Activated CD4-positive, alpha-beta T cell treated with anti-CD3 and anti-CD28 coated beads for 36 hours (primary cell): ENCODE data around the gene GALNT10. TPM values are rescaled to one million over a fixed set of nuclear protein-coding genes. Genes with fewer than 3 reads are reported as not detected.
A peak's percentile ranks its signal among the peaks of the same experiment; 100 is the strongest.

ENCODE experiments used
- ATAC-seq: fragments of 200-7000 bp; cut with Tn5 transposase; one replicate; pipeline ENCODE4 v1.10.0; 2021; ENCODE audit warnings: mild to moderate bottlenecking, moderate library complexity
- CTCF ChIA-PET: fragments of 350-600 bp; sonication (Branson Sonifier 250); formaldehyde crosslinking; loops from one replicate; lab custom pipeline; 2021; ENCODE audit warnings: antibody characterized with exemption; lab: Charles Lee
- POLR2A ChIA-PET: fragments of 350-600 bp; sonication (Branson Sonifier 250); formaldehyde crosslinking; loops from one replicate; lab custom pipeline; 2021; ENCODE audit warnings: antibody characterized with exemption, inconsistent platforms; lab: Charles Lee
- DNase-seq: peaks from one replicate; pipeline ENCODE4 v3.0.0-alpha.2; 2020
- H3K27ac Mint-ChIP-seq: one replicate; pipeline ENCODE4 v1.8.0; 2021; ENCODE audit warnings: mixed read lengths
- H3K27me3 Mint-ChIP-seq: one replicate; pipeline ENCODE4 v1.8.0; 2021; ENCODE audit warnings: mixed read lengths
- H3K36me3 Mint-ChIP-seq: one replicate; pipeline ENCODE4 v1.8.0; 2021; ENCODE audit warnings: low read depth, mixed read lengths
- H3K4me1 Mint-ChIP-seq: one replicate; pipeline ENCODE4 v1.8.0; 2021; ENCODE audit warnings: mixed read lengths
- H3K4me3 Mint-ChIP-seq: one replicate; pipeline ENCODE4 v1.8.0; 2021; ENCODE audit warnings: mild to moderate bottlenecking, moderate library complexity, mixed read lengths
- H3K9me3 Mint-ChIP-seq: one replicate; pipeline ENCODE4 v1.8.0; 2021; ENCODE audit warnings: low read depth, mixed read lengths
- intact Hi-C, 2 experiments: fragments of 100-400 bp; cut with DNase I in 1 of 2; cut with micrococcal nuclease in 1 of 2; formaldehyde crosslinking; loops; one replicate each; pipeline versions ENCODE4 v1.14.2 to v1.15.1; 2022 to 2024; cut with DNase I, micrococcal nuclease
- total RNA-seq, 2 experiments: library from RNA; stranded (reverse); gene quantifications; one replicate each; pipeline ENCODE4 v1.2.3, GENCODE V29; 2021

The GALNT10 gene
- total RNA-seq, 2 experiments from 2014 or later: 29.9 to 49.1 TPM

DNA sequence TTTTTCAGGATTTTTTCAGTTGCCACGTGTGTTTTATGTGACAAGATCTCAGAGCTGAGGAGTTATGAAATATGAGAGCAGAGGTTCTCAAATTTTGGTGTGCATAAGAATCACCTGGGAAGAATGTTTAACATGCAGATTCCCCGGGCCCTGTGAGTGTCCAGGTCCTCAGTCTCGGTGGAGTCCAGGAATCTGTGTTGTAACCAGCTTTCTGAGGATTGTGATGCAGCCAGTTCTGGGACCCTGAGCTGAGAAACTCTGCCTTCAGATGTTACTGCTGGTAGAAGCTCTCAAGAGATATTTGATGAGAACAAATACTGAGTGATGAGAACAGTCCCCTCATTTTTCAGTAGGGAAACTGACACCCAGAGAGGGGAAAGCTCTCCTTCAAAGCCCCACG, 152.4 kb downstream of the GALNT10 start:
- no peak for ATAC-seq
- Mint-ChIP-seq H3K4me1 (peaks cover 3% of the 10 kb centered on the region), H3K4me3 (no peak overlapping the region), H3K36me3 (peaks cover 2% of the 10 kb centered on the region), H3K9me3 (no peaks in the 10 kb centered on the region), H3K27me3 (no peaks in the 10 kb centered on the region), H3K27ac (no peak overlapping the region)
- no peak for DNase-seq
- intact Hi-C loops: no loop called here
- ChIA-PET CTCF (interaction anchor here (0.7 kb wide), 1 partner anchor 452 kb away, joined by 3 read pairs; no protein-coding TSS in a partner anchor), POLR2A (no interaction called here)

DNA sequence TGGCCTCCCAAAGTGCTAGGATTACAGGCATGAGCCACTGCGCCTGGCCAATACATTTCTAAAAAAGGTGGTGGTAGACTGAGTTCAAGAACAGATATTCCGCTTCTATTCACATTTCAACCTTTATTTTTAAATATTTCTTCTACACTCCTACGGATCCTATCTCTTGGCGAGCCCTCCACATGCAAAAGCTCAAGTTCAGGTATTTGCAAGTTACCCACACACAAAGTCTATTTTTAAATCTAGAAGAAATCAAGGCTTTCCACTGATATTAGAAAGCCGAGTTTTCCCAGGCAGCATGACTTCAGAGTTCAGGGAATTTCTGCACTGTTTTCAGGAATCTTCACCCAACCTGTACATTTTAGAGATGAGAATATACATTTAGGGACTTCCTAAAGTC, 153.9 kb downstream of the GALNT10 start:
- Mint-ChIP-seq H3K27ac (no peak overlapping the region), H3K4me1 (peaks cover 3% of the 10 kb centered on the region), H3K36me3 (no peaks in the 10 kb centered on the region), H3K4me3 (no peak overlapping the region), H3K9me3 (no peaks in the 10 kb centered on the region), H3K27me3 (no peaks in the 10 kb centered on the region)
- ChIA-PET POLR2A (no interaction called here), CTCF (no interaction called here)
- no peak for ATAC-seq
- DNase-seq: no peak
- intact Hi-C loops: no loop called here

DNA sequence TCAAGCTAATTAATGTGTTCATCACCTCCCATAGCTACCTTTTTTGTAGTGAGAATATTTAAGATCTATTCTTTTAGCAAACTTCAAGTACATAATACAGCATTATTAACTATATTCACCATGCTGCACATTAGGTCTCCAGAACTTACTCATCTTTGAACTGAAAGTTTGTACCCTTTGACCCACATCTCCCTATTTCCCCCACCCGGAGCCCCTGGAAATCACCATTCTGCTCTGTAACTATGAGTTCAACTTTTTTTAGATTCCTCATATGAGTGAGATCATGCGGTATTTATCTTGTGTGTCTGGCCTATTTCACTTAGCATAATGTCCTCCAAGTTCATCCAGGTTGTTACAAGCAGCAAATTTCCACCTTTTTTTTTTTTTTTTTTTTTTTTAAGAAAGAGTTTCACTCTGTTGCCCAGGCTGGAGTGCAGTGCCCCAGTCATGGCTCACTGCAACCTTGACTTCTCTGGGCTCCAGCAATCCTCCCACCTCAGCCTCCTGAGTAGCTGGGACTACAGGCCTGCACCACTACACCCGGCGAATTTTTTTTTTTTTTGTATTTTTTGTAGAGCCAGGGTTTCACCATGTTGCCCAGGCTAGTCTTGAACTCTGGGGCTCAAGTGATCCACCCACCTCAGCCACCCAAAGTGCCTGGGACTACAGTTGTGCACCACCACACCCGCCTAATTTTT, 154.9 kb downstream of the GALNT10 start:
- CTCF ChIA-PET: no interaction called here
- peaks cover 3% of the 10 kb centered on the region for H3K4me1 Mint-ChIP-seq
- no peaks in the 10 kb centered on the region for H3K36me3 Mint-ChIP-seq
- H3K9me3 Mint-ChIP-seq: no peaks in the 10 kb centered on the region
- POLR2A ChIA-PET: no interaction called here
- H3K27me3 Mint-ChIP-seq: no peaks in the 10 kb centered on the region
- peak; percentile 30 for ATAC-seq
- DNase-seq: no peak
- intact Hi-C loops: no loop called here
- peak overlapping the region; percentile 13 for H3K27ac Mint-ChIP-seq
- no peak overlapping the region for H3K4me3 Mint-ChIP-seq

DNA sequence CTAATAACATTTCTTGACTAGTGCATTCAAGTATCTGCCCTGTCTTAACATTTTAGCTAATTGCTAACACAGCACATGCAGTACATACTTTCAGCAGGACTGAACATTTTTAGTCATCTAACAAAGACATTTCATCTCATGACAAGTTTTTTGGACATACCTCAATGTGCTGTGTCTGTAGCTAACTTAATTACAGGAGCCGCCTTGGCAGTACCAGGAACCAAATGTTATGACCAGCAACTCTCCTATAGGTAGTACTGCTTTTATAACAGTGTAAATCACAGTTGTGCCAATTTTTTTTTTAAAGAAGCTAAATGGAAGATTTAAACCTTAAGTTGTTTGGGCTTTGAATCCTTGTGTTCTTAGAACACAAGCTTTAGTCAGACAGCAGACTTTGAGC, 155.9 kb downstream of the GALNT10 start:
- H3K9me3 Mint-ChIP-seq: no peaks in the 10 kb centered on the region
- no peak overlapping the region for H3K4me3 Mint-ChIP-seq
- H3K27me3 Mint-ChIP-seq: no peaks in the 10 kb centered on the region
- H3K27ac Mint-ChIP-seq: no peak overlapping the region
- no peaks in the 10 kb centered on the region for H3K36me3 Mint-ChIP-seq
- no peak for DNase-seq
- ATAC-seq: no peak
- CTCF ChIA-PET: no interaction called here
- H3K4me1 Mint-ChIP-seq: peaks cover 4% of the 10 kb centered on the region
- intact Hi-C loops: no loop called here
- POLR2A ChIA-PET: no interaction called here

DNA sequence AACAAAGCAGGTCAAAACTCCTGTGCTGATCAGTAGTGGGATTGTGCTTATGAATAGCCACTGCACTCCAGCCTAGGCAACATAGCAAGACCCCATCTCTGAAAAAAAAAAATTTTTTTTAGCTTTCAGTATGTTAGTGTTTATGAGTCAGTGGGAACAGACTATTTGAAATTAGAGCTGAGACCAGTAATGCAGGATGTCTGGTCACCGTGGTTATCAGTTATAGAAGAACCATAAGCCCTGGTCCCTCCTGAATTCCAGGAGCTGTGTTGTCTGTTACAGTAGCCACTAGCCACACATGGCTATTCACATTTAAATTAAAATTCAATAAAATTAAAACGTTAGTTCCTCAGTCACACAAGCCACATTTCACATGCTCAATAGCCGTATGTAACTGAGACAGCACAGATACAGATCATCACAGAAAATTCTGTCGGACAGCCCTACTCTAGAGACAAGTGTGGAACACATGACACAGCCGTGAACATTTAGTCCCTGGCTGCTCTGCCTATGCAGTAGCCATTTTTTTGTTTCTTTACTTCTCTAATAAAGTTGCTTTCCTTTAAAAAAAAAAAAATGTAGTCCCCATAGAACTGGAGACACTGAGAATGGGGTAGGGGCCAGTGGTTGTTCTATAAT, 159.2 kb downstream of the GALNT10 start:
- Mint-ChIP-seq H3K36me3 (peaks cover 2% of the 10 kb centered on the region), H3K4me1 (peaks cover 8% of the 10 kb centered on the region), H3K4me3 (no peak overlapping the region), H3K27me3 (no peaks in the 10 kb centered on the region), H3K27ac (no peak overlapping the region), H3K9me3 (no peaks in the 10 kb centered on the region)
- ATAC-seq: no peak
- intact Hi-C loops: no loop called here
- no peak for DNase-seq
- POLR2A ChIA-PET: no interaction called here
- CTCF ChIA-PET: no interaction called here

DNA sequence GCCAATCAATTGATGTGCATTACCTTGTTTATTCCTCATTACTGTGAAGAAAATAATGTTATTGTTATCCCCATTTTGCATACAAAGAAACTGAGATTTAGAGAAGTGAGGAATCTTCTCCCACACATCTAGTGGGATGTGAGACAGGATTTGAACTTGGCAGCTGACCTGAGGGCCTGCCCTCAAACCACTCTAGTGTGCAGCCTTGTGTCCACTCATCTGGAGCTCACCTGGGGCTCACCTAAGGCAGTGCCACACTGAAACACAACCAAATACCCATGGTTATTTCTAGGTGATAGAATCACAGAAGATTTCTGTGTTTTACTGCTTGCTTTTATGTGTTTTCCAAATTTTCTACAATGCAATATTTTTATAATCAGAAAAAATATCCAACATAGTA, 160.6 kb downstream of the GALNT10 start:
- H3K4me1 Mint-ChIP-seq: peaks cover 8% of the 10 kb centered on the region
- no peaks in the 10 kb centered on the region for H3K27me3 Mint-ChIP-seq
- H3K9me3 Mint-ChIP-seq: no peaks in the 10 kb centered on the region
- ChIA-PET POLR2A (no interaction called here), CTCF (interaction anchor here (0.6 kb wide), 1 partner anchor 83 kb away, joined by 3 read pairs; no protein-coding TSS in a partner anchor)
- no peak overlapping the region for H3K4me3 Mint-ChIP-seq
- H3K36me3 Mint-ChIP-seq: peaks cover 2% of the 10 kb centered on the region
- no peak overlapping the region for H3K27ac Mint-ChIP-seq
- ATAC-seq (no peak), DNase-seq (no peak)
- intact Hi-C loops: no loop called here

DNA sequence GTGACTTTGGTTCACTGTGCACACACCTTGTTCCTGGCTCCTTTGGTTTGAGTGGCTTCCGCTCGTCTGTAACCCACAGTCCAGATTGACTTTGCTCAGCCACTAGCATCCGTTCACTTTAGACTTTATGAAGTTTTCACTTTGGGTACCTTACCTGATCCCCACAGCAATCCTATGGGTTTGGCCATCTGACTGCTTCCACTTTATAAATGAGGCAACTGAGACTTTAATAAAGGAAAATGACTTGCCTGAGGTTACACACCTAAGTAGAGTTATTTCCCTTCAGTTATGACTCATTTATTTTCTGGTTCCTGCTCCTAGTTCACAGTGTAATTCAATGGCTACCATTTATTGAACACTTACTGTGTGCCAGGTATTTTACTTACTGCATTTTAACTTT, 161.0 kb downstream of the GALNT10 start:
- intact Hi-C loops: no loop called here
- Mint-ChIP-seq H3K27me3 (no peaks in the 10 kb centered on the region), H3K4me1 (peaks cover 8% of the 10 kb centered on the region), H3K36me3 (peaks cover 2% of the 10 kb centered on the region), H3K9me3 (no peaks in the 10 kb centered on the region), H3K4me3 (no peak overlapping the region), H3K27ac (no peak overlapping the region)
- ChIA-PET CTCF (interaction anchor here (0.6 kb wide), 1 partner anchor 84 kb away, joined by 3 read pairs; no protein-coding TSS in a partner anchor), POLR2A (no interaction called here)
- peak; percentile 60 for ATAC-seq
- DNase-seq: no peak

DNA sequence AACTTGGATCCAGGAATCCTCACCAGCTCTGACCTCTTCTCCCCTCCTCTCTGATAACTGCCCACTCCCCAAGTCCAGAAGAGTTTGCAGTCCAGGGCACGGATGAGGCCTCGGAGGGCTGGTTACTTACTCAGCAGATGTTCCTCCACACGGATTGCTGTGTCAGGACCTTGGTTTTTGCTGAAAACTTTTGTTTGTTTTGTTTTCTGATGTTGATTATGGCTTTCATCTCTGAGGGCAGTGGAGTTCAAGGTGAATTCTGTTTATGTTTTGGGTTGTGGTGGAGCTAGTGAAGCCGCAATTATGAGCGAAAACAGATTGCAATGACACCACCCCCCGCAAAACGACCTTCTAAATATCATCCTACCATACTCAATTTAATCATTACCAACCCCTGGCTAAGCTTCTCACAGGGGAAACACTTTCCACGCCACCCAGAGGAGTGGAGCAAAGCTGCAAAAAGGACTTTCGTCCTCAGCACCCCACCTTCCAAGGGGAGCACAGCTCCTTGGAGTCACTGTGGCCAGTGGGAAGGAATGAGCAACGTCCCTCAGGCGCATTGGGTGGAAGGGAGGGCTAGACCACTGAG, 162.5 kb downstream of the GALNT10 start:
- H3K36me3 Mint-ChIP-seq: peaks cover 2% of the 10 kb centered on the region
- no peak for DNase-seq
- intact Hi-C loops: no loop called here
- no peaks in the 10 kb centered on the region for H3K27me3 Mint-ChIP-seq
- H3K4me3 Mint-ChIP-seq: no peak overlapping the region
- no peaks in the 10 kb centered on the region for H3K9me3 Mint-ChIP-seq
- CTCF ChIA-PET: interaction anchor here (0.8 kb wide), 1 partner anchor 281 kb away, joined by 3 read pairs; no protein-coding TSS in a partner anchor
- H3K27ac Mint-ChIP-seq: no peak overlapping the region
- H3K4me1 Mint-ChIP-seq: peaks cover 8% of the 10 kb centered on the region
- POLR2A ChIA-PET: no interaction called here
- ATAC-seq: no peak

DNA sequence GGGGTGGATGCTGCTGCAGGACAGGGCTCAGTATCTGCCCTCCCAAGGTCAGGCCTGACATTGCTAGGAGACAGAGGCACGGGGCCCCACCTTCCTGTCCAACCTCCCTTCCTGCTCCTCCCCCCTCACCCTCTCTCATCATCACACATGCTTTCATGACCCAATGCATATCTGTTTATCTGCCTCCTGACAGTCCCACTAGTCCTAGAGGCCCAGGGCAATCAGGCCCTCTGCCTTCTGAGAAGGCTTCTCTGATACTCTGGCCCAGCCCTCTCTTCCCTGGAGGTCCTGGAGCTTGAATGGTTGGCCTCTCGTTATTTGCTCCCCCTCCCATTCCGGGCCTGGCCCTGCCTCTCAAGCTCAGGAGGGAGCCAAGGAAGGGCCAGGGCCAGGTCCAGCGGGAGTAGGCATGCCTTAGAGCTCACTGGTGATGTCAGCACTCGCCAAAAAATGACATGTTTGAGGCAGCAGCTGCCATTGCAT, 164.6 kb downstream of the GALNT10 start:
- ATAC-seq: no peak
- intact Hi-C loops: no loop called here
- ChIA-PET CTCF (no interaction called here), POLR2A (no interaction called here)
- Mint-ChIP-seq H3K9me3 (no peaks in the 10 kb centered on the region), H3K36me3 (peaks cover 2% of the 10 kb centered on the region), H3K4me1 (peaks cover 9% of the 10 kb centered on the region), H3K27ac (no peak overlapping the region), H3K27me3 (no peaks in the 10 kb centered on the region), H3K4me3 (no peak overlapping the region)
- no peak for DNase-seq

DNA sequence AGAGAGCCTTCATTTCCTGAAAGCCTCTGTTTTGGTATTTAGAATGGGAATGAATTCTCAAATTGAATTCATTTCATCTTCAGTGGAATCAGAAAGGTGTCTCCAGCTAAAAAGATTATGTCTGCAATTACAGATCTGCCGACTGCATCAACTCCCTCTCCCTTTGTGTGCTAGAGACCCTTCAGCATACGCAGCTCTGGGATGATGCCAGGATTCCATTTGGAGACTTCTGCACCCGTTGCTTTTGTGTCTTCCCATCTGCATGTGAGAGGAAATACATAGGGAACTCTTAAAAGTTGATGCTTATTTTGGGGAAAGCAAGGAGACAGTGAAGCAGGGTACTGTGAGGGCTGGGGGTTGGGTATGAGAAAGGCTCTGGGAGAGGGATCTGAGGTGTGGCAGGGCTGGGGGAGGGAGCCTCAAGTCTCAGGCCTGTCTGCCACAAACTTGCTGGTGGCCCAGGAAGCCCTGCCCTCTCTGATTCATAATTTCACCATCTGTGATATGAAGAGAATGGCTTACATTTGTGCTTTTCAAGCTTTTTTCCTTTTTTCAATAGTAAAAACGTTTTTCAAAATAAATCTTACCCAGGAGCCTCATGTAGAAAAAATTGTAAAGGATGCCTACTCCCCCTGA, 165.6 kb downstream of the GALNT10 start:
- peaks cover 9% of the 10 kb centered on the region for H3K4me1 Mint-ChIP-seq
- no peak overlapping the region for H3K27ac Mint-ChIP-seq
- peaks cover 2% of the 10 kb centered on the region for H3K36me3 Mint-ChIP-seq
- no peaks in the 10 kb centered on the region for H3K27me3 Mint-ChIP-seq
- DNase-seq: no peak
- ChIA-PET POLR2A (no interaction called here), CTCF (interaction anchor here (0.6 kb wide), 1 partner anchor 17 kb away, joined by 3 read pairs; no protein-coding TSS in a partner anchor)
- H3K9me3 Mint-ChIP-seq: no peaks in the 10 kb centered on the region
- intact Hi-C loops: no loop called here
- ATAC-seq: no peak
- H3K4me3 Mint-ChIP-seq: no peak overlapping the region

DNA sequence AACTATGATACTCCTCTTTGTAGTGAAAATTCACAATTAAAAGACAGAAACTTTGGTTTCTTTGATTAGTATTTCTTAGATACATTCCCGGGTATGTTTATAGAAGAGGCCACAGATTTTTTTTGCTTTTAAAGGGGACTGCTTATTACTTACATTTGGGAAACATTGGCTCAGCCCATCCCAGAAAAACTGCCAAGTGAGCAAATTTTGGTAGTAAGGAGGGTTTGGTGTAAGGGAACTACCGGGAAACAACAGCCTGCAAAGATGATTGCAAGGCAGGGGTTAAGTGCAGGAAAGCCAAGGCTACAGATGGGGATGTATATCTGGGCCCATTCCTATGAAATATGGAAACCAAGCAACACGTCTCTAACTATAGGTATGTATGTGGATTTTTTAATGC, 166.4 kb downstream of the GALNT10 start:
- Mint-ChIP-seq H3K4me3 (no peak overlapping the region), H3K9me3 (no peaks in the 10 kb centered on the region), H3K27me3 (no peaks in the 10 kb centered on the region), H3K36me3 (no peaks in the 10 kb centered on the region), H3K4me1 (peaks cover 5% of the 10 kb centered on the region), H3K27ac (no peak overlapping the region)
- intact Hi-C loops: no loop called here
- ATAC-seq (no peak), DNase-seq (no peak)
- ChIA-PET POLR2A (no interaction called here), CTCF (no interaction called here)
